Adrenal gland (tissue), 12 donors: ENCODE data around the gene APOL5. TPM values are rescaled to one million over a fixed set of nuclear protein-coding genes. Genes with fewer than 3 reads are reported as not detected.

Experiments used
- DNase-seq, 7 donors: peaks; one replicate each; pipeline ENCODE4 v3.0.0-alpha.2; 2019 to 2020
- H3K27ac ChIP-seq, 5 donors: fragments of 200-600 bp; sonication (generic) in 4 of 5; 1 replicate in 3 of 5; 2 replicates in 2 of 5; pipeline versions ENCODE4 v1.5.1 to v1.8.0; 2016 to 2020; ENCODE audit warnings: mild to moderate bottlenecking in 1 of 5
- H3K27me3 ChIP-seq: fragments of 200-600 bp; 2 replicates; pipeline ENCODE4 v1.8.0; 2021
- H3K36me3 ChIP-seq, 2 donors: fragments of 200-600 bp; replicated peaks in 1 of 2; 1 replicate in 1 of 2; 2 replicates in 1 of 2; pipeline versions ENCODE4 v1.5.1 to v1.8.0; 2018 to 2022
- H3K4me1 ChIP-seq, 2 donors: fragments of 200-600 bp; replicated peaks in 1 of 2; 1 replicate in 1 of 2; 2 replicates in 1 of 2; pipeline versions ENCODE4 v1.5.1 to v1.8.0; 2018 to 2021
- H3K4me3 ChIP-seq, 4 donors: fragments of 200-600 bp; sonication (generic) in 3 of 4; one replicate each; pipeline ENCODE4 v1.5.1; 2016 to 2018
- H3K9me3 ChIP-seq, 3 donors: fragments of 200-600 bp; sonication (generic) in 1 of 3; replicated peaks in 1 of 3; 1 replicate in 2 of 3; 2 replicates in 1 of 3; pipeline versions ENCODE4 v1.5.1 to v1.8.0; 2016 to 2021
- POLR2A ChIP-seq, 2 donors: fragments of 450-650 bp; IDR thresholded peaks; one replicate each; pipeline ENCODE4 v1.6.1; 2017; ENCODE audit warnings: antibody characterized with exemption in 2 of 2, mild to moderate bottlenecking in 2 of 2, moderate library complexity in 1 of 2
- WGBS, 4 donors: extraction: QIAGEN DNeasy Blood & Tissue Kit in 2 of 4; methylation state at CpG; one replicate each; pipeline versions ENCODE4 v1.1.5 to v1.1.7; 2013 to 2017; 5-methylcytosine and 5-hydroxymethylcytosine counted together
- intact Hi-C, 2 donors: fragments of 100-400 bp; cut with DNase I; formaldehyde crosslinking; loops; one replicate each; pipeline versions ENCODE4 v1.14.1 to v1.15.0; 2022 to 2023
- polyA plus RNA-seq, 3 donors: library from polyadenylated mRNA; stranded (reverse); fragments of 200-250 nt in 2 of 3; fragments of 350-450 nt in 1 of 3; fragmentation: Illumina TruSeq in 1 of 3; extraction: RNeasy Lipid Tissue Mini Kit (QIAGEN cat#74804) in 1 of 3; gene quantifications; one replicate each; pipeline ENCODE4 v1.2.3, GENCODE V29; 2013 to 2014
- total RNA-seq, 9 donors: library from RNA; depleted of rRNA in 4 of 9; stranded (reverse); fragments of >200 nt in 4 of 9; fragments of 120-200 nt in 1 of 9; fragmentation: NEBNext Ultra II Directional in 1 of 9; extraction: Animal tissue kit (Norgen Biotek cat#: 25700) in 1 of 9; gene quantifications; one replicate each; pipeline versions ENCODE4 v1.1.0 to v1.2.4, GENCODE V29; 2013 to 2023
- TF ChIP-seq, protein P1 (sequence below), 6 experiments: fragments of 450-650 bp in 4 of 6; fragments of 200-600 bp in 2 of 6; sonication (generic) in 1 of 6; IDR thresholded peaks; 1 replicate in 5 of 6; 2 replicates in 1 of 6; pipeline versions ENCODE4 v1.5.1 to v1.8.0; 2016 to 2021; ENCODE audit warnings: antibody characterized with exemption in 6 of 6, mild to moderate bottlenecking in 2 of 6, moderate library complexity in 1 of 6
- donor health status: healthy with polysubstance abuse.
- donor health status: Bipolar disorder and iron deficiency.
- donor health status: DM: yes; HTN: yes; CAD: no.
- donor health status: DM: no; HTN: no; CAD: no.
- donor health status: DM: no; HTN: no; CAD: no.
- donor health status: DM: yes; HTN: yes; CAD: no.

The APOL5 gene
- total and polyA plus RNA-seq, 12 donors = 0.11 TPM; not detected in 11

DNA sequence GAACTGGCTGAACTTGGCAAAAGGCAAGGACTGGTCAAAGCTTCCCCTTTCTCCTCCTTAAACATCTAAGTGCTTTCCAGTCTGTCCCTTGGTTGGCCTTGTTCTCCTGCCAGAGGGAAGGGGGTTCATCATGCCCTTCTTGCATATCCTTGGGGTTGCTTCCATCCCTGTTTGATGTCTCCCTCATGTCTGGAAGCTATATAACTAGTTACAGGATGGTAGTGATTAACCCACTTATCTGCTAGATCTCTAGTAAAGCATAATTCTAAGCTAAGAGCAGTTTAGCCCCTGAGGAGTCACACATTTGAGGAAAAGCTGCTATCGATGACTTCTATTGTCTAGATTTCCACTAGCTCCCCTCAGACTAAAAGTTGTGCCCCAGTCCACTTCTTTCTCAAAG is 22.9 kb downstream of the APOL5 start:
- TF ChIP-seq, protein P1, sequence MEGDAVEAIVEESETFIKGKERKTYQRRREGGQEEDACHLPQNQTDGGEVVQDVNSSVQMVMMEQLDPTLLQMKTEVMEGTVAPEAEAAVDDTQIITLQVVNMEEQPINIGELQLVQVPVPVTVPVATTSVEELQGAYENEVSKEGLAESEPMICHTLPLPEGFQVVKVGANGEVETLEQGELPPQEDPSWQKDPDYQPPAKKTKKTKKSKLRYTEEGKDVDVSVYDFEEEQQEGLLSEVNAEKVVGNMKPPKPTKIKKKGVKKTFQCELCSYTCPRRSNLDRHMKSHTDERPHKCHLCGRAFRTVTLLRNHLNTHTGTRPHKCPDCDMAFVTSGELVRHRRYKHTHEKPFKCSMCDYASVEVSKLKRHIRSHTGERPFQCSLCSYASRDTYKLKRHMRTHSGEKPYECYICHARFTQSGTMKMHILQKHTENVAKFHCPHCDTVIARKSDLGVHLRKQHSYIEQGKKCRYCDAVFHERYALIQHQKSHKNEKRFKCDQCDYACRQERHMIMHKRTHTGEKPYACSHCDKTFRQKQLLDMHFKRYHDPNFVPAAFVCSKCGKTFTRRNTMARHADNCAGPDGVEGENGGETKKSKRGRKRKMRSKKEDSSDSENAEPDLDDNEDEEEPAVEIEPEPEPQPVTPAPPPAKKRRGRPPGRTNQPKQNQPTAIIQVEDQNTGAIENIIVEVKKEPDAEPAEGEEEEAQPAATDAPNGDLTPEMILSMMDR (IDR thresholded peaks at IDR 0.05) = no peak
- no peak for TF ChIP-seq POLR2A (IDR thresholded peaks at IDR 0.05)
- H3K4me3 ChIP-seq = no peak overlapping the region
- no peak overlapping the region for H3K27ac ChIP-seq
- 82 to 100% (median 87%) methylated on average over 1 of the region's 1 CpG for WGBS, 4 donors
- no peaks in the 10 kb centered on the region for H3K9me3 ChIP-seq
- intact Hi-C loops = loop anchor here in 1 of 2 donors (10.0 kb wide), 1 partner anchor 106 kb away; no protein-coding TSS in a partner anchor
- H3K27me3 ChIP-seq = no peaks in the 10 kb centered on the region
- peaks cover 0 to 14% of the 10 kb centered on the region in 2 donors for H3K4me1 ChIP-seq
- no peak for DNase-seq
- peaks cover 0 to 11% of the 10 kb centered on the region in 2 donors for H3K36me3 ChIP-seq

DNA sequence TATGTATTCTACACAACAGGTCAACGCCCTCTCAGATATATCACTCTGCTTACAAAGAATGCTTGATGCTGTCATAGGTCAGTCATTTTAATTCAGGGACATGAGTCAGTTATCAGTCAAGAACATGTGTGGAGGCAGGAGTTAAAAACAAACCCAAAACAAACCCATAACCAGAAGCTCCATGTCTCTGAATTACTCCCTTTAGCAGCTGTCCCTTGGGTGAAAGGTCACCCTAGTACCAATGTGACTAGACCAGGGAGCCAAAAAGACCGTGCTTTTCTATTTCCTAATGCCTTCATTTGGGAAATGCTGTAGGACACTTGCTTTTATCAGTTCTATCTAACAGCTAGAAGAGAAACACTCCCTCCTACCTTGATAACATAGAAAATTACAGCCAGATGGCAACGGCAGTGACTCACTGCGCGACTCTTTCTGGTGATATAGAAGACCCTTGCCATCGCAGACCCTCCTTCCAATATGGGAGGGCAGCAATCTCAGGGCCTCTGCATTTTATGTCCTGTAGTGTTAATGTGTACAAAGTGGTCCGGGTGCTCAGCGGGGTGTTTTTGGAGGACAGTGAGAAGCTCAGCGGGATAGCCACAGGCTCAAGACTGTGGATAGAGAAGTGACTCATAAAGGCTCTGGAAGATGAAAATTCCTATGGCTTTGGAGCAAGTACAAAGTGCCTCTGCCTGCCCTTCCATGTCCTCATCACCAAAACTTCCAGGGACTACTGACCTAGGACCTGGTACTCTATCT is 24.8 kb downstream of the APOL5 start:
- DNase-seq = no peak
- H3K27ac ChIP-seq = peak overlapping the region in 2 of 5 donors; percentile 11 to 14
- intact Hi-C loops = loop anchor here in 1 of 2 donors (10.0 kb wide), 1 partner anchor 108 kb away; no protein-coding TSS in a partner anchor
- H3K4me1 ChIP-seq = peaks cover 0 to 20% of the 10 kb centered on the region in 2 donors
- H3K4me3 ChIP-seq = no peak overlapping the region
- peaks cover 0 to 17% of the 10 kb centered on the region in 2 donors for H3K36me3 ChIP-seq
- WGBS, 4 donors = 72 to 87% (median 82%) methylated on average over 8 to 9 of the region's 9 CpGs
- no peaks in the 10 kb centered on the region for H3K9me3 ChIP-seq
- no peak for TF ChIP-seq POLR2A (IDR thresholded peaks at IDR 0.05)
- TF ChIP-seq, protein P1 (IDR thresholded peaks at IDR 0.05) = no peak
- no peaks in the 10 kb centered on the region for H3K27me3 ChIP-seq

DNA sequence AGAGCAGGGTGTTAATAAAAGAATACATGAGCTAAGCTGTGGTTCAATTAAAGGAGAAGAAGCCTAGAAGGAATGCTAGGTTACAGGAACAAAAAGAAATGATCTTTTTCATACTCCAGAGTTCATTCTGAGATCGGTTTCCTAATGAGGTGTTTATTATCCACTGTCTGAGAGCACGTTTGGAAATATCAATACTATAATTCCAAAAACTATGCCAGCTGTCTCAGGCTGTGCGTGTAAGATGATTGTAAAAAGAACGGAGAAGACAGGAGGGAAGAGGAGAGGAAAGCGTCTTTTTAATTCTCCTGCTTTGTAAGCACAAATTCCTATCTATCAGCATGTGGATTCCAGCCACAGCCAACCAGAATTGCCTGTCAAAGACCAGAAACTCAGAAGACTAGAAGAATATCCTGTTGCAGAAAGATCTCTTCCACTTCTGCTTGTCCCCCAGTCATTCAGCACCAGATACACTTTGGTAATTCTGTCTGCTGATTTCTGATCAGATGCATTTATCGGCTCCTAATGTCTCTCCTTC is 25.7 kb downstream of the APOL5 start:
- Histone ChIP-seq H3K36me3 (peaks cover 0 to 17% of the 10 kb centered on the region in 2 donors), H3K9me3 (no peaks in the 10 kb centered on the region), H3K27me3 (no peaks in the 10 kb centered on the region), H3K4me3 (no peak overlapping the region), H3K27ac (no peak overlapping the region), H3K4me1 (peaks cover 0 to 20% of the 10 kb centered on the region in 2 donors)
- DNase-seq = no peak
- intact Hi-C loops = loop anchor here in 1 of 2 donors (10.0 kb wide), 1 partner anchor 109 kb away; no protein-coding TSS in a partner anchor
- 87 to 92% (median 90%) methylated on average over 6 of the region's 6 CpGs for WGBS, 4 donors
- no peak for TF ChIP-seq POLR2A (IDR thresholded peaks at IDR 0.05)
- TF ChIP-seq, protein P1 (IDR thresholded peaks at IDR 0.05) = no peak

DNA sequence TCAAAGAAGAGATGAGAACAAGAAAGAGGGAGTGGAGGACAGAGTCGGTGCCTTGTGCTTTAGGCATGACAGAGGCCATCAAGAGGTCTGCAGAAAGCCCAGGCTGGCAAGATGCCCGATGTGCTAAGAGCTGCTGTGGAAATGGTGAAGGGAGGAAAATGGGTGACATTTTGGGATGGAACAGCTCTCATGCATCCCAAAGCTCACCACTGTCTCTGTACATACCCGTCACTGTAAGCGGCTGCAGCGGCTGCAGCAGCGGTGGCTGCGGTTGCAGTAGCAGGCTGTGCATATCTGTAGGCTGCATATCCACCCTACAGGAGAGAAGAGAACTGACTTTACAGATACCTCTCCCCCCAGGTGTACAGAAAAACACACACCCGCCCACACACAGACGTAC is 28.6 kb downstream of the APOL5 start:
- Histone ChIP-seq H3K4me3 (no peak overlapping the region), H3K9me3 (no peaks in the 10 kb centered on the region), H3K4me1 (peaks cover 0 to 20% of the 10 kb centered on the region in 2 donors), H3K36me3 (peaks cover 0 to 15% of the 10 kb centered on the region in 2 donors), H3K27ac (no peak overlapping the region), H3K27me3 (no peaks in the 10 kb centered on the region)
- whole genome bisulfite sequencing, 4 donors = 93 to 96% (median 95%) methylated on average over 6 to 9 of the region's 9 CpGs
- no peak for TF ChIP-seq POLR2A (IDR thresholded peaks at IDR 0.05)
- TF ChIP-seq, protein P1 (IDR thresholded peaks at IDR 0.05) = no peak
- intact Hi-C loops = loop anchor here in 1 of 2 donors (10.0 kb wide), 1 partner anchor 111 kb away; no protein-coding TSS in a partner anchor
- DNase-seq = no peak
